HG02763 (cell line): Measurements from ENCODE around the gene PTPN3.
"Not testable (repeated sequence)": the region's sequence is repeated elsewhere in the genome, so short reads cannot be mapped to it uniquely, and the experiment has no call there.

Source experiments
- ATAC-seq: cut with Tn5 transposase; IDR thresholded peaks from one replicate; pipeline ENCODE4 v1.9.1; 2021; ENCODE audit warnings: mild to moderate bottlenecking, moderate library complexity; ENCODE audit not compliant: unreplicated experiment

The PTPN3 gene

DNA sequence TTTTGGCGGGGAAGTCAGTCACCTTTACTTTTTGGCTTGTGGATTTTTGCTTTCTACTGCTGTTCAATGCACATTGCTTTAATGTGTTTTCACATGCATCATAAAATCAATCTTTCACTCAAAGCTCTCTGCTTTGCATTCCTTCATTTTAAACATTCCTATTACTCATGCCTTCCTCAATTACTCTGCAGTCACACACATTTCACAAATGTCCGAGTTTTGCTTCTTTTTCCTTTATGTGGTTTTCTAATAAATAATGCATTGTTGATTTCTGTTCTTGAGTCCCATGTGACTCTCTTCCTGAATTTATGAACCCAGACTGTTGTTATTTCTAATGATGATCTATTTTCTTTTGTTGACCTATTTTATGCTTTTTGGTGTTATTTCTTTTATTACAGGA lies 95.0 kb downstream of the PTPN3 start:
- ATAC-seq = no peak

DNA sequence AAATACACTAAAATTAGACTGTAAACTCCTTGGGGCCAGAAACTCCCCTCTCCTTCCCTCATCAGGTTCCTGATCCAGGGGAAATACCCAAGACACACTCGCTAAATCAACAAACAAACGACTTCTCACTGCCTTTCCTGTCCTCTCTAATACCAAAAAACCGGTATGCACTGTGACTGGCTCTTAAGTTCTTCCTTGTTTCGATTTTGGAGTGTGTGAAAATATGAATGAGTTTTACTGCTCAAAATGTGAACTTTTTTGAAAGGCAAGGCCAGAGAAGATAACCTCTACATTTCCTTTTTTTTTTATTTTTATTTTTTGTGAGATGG lies 96.2 kb downstream of the PTPN3 start:
- no peak for ATAC-seq

DNA sequence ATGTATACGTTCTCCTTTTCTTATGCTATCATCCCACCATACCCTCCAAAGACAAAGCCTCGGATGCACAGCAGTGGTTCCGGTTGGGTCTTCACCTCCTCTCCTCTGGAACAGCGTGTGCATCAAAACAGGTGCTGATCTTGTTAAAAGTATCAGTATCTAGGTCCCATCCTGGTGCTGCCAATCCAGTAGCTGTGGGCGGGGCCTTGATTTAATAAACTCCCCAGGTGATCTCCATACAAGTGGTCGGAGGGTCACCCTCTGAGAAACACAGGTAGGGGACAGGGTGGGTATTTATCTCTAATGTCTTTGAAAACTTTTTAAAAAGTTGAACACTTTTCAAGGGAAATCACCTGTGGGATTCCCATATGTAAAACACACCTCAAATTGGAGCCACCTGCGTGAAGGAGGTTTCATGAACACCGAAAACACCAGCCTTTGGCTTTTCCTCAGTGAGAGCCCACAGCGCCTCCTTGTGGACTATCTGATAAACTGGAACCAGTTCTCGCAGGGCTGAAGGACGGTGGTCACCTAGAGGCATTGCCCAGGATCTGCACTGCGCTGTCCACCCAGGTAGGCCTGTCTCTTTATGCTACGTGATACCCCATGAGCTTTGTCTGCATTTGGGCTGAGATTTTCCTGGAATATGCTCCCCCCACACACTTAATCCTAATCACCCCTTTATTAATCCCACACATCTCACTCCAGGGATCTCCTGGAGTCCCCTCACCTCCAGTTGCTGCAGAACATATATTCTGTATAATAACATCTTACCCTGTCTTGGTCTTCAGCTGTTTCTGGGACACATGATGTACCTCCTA lies 96.7 kb downstream of the PTPN3 start:
- ATAC-seq = no peak

DNA sequence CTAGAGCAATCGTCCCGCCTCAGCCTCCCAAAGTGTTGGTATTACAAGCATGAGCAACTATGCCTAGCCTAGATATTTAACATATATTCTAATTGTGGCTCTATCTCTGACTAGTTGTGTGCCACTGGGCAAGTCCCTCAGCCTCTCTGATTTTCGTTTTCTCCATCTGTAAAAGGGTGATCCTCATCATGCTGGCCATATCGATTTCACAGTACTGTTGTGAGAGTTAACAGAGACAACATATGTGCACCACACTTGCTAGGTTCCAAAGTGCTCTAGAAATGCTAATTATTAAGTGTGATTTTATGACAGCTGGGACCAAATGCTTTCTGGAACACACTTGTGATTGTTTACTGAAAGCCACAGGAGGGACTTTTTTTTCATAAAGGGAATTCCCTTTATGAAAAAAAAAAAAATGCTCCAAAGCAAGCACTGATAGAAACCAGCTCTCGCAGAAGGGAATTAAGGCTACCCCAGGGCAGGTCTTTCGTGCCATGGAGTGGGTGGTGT lies 98.8 kb downstream of the PTPN3 start:
- peak; percentile 68 for ATAC-seq

DNA sequence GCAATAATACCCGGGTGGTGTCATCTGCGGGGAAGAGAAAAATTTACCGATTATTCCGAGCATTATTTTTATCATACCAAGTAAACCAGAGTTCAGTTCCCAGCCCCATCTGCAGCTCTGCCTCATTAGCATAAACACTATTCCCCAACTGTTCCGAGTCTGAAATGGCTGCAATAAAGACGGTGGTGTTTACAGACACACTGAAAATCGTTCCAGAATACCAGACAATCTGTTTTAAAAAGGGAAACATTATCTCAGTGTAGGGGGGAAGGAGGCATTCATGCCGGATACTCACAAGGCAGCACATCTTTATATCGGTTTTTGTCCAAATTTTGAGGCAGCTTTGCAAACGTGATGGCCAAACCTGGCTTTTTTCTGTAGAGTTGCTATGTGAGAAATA lies 106.9 kb downstream of the PTPN3 start:
- ATAC-seq = no peak

DNA sequence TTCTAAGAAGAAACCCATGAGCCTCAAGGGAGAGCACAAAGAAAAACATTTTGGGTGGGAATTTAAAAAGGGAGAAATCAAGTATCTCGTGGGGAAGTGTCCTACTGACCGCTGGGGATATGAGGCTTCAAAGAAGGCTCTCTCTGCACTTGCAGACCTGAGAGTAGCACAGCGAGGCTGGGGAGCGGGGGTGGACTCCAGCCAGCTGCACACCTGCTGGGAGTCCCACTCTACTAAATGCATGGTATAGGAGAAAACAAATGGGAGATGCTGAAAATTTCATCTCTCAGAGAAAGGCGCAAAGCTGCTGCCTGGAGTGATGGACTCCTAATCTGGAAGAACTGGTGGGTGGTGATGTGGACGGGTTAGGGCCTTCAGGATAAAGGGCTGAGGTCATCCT lies 110.3 kb downstream of the PTPN3 start:
- no peak for ATAC-seq

DNA sequence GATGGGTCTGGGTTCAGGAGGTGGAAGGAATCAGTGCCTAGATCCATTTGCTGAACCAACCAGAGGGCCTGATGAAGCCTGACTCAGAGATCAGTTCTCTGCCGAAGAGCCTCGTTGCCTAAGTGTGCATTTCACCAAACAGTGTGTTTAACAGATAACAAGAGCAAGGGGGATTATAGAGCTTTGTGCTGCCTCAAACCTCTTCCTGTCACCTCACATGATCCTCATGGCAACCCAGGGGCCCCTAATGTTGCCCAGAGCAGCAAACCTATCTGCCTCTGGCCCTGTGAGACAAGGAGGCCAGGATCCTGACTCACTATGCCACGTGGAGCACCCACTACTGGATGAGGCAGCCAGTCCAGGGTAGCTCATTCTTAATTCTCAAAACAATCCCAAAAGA lies 110.9 kb downstream of the PTPN3 start:
- no peak for ATAC-seq

DNA sequence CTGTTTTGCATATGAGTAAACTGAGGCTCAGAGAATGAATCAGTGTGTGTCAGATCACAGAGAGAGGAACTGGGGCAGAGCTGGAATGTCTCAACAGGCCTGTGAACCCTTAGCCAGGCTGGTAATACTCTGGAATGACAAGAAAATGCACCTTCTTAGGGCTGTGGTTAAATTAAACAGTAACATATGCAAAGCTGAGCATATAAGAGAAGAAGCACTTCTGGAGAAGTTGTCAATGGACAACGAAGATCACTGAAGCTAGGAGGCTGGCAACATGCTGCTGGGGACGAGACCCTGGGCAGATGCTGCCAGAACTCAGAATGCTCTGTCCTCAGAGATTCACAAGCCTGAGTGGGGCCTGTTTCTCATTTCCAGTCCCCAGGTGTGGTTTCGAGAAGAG lies 112.6 kb downstream of the PTPN3 start:
- ATAC-seq = no peak

DNA sequence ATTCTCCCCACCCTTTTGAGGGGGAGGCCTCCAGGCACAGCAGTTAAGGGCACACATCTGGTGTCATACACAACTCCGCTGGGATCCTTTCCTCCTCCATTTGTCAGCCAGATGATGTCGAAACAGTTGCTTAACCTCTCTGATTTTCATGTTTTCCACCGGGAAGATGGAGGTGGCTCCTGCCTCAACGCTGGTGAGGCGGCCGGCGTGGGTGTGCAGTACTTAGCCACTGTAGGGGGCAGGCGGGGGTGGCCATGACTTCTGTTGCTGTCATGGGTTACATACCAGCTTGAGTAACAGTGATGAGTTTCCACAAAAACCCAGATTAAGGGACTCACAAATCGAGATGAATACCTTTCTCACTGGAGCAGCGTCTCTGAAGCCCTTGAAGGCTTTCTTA lies 114.2 kb downstream of the PTPN3 start:
- ATAC-seq = no peak

DNA sequence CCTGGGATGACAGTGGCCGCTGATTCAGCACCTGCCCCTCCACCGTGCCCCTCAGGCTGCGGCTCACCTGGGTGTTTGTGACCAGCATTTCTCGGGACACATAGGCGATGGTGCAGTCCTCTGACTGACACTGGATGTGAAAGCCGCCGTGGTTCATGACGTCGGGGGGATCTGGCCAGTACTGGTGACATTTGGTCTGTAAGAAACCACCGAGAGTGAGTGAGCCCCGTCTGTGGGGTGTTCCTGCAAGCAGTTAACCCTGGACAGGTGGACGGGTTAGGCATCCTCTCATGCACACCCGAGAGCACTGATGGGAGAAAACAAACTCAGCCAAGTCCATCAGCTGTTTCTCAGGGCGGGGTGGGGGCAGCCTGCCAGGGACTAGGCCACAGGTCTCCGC lies 114.8 kb downstream of the PTPN3 start:
- ATAC-seq = no peak

DNA sequence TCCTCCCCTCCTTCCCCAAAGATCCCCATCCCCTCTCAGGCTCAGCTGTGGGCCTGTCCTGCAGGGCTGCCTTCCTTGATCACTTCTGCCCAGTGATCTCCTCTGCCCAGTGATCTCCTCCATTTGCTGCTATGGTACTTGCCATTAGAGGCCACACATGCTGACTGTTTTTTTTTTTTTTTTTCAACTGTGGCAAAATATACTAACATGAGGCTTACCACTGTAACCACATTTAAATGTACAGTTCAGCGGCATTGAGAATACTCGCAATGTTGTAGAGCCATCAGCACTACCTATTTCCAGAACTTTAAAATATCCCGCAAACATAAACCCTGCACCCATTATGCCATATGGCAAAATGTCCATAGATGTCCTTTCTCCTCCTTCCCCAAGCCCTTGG lies 115.5 kb downstream of the PTPN3 start:
- no peak for ATAC-seq

DNA sequence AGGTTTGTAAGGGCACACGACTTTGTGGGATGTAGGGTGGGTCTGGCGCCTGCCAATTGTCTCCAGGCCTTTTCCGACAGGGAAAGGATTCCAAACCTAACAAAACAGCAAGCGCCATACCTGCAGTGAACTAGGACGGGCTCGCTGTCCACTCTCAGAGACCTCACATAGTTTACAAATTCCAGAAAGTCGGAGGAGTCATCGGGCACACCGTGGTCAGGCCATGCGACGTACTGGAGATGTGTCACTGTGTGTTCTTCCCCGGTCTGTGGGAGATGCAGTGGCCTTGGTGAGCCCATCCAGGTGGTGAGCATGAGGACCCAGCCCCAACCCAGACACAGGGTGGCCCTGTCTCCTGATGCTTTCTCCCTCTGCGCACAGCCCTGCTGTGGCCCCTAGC lies 115.9 kb downstream of the PTPN3 start:
- no peak for ATAC-seq

DNA sequence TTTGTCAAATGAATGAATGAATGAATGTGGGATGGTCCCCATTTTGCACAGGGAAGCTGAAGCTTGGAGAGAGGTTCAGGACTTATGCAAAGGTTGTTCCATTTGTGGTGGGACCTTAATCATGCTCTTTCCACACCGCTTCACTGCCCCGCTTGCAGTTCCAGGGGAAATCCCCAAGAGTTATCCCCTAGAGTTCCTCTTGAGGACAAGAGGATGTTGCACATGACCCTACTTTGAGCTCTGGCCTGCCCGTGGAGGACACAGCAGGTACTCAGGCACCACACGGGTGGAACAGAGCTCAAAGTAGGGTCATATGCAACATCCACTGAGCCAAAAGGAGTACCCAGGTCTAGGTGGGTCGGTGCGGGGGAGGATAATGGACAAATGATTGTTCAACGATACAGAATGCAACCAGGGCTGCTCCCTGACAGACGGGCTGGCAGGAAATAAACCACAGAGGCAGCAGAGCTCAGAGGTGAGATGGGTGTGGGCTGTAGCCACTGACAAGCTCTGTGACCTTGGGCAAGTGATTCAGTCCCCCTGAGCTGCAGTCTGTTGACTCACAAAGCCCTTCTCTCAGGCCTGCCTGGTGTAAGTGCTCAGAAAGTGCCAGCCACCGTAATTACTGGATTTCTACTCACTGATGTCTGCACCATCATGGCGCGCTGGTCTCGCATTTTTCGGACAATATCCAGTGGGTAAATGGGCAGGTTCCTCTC lies 116.9 kb downstream of the PTPN3 start:
- ATAC-seq = peak; percentile 49

DNA sequence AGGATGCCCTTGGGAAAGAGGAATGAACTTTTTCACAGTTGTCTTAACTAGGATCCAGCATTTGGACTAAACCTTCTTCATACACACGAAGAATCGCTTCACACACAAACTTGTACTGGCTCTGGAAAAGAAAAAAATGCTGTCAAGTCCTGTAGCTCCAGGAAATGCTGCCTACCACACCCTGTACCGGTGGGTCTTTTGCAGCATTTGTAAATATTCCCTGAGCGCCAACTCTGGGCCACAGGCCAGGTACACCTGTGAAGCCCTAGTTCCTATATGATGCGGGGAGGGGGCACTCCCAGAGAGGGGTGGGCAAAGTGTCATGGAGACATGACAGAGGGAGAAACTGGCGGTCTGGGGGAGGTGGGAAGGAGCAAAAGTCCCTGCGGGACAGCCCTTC lies 118.6 kb downstream of the PTPN3 start:
- ATAC-seq = no peak

DNA sequence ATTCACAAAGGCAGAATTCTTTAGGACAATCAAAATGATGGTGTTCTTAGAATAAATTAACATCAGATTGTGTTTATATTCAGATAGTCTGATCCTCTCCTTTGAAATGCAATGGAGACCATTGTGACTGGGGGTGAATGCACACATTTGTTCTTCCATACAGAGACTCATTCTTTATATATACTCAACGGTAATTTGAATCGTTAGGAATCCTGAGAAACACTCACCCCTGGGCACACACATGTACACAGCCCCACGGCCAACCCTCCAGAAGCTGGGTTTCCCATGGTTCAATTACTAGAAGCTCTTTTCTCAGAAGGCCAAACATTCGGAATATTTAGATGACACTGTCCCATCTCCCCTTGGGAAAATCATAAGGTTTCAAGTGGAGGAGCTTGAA lies 119.8 kb downstream of the PTPN3 start:
- ATAC-seq = no peak

DNA sequence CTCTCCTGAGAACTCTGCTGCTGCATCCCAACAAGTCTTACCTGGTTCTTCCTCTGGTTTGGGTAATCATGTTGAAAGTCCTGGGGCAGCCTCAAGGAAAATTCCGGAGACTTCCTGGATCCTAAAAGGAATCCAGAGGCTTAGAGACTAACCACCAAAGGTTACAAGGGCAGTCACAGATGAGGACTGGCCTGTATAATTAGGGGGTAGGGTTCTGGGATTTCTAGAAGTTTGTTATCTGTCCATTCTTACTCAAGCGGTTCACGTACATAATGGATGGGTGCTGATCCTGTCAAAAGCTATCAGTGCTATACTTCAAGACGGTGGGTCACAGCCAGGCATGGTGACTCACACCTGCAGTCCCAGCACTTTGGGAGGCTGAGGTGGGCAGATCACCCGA lies 125.9 kb downstream of the PTPN3 start:
- no peak for ATAC-seq

DNA sequence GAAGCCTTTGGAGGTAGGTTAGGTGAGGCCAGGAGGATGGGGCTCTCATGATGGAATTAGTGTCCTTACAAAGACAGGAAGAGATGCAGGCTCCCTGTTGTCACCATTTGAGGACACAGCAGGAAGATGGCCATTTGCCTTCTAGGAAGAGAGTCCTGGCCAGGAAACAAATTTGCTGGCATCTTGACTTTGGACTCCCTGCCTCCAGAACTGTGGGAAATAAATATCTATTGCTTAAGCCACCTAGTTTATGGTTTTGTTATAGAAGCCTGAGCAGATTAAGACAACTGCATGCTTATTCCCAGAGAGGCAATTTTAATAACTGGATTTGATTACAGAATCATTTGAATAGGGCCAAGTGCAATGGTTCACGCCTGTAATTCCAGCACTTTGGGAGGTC lies 126.7 kb downstream of the PTPN3 start:
- ATAC-seq = no peak

DNA sequence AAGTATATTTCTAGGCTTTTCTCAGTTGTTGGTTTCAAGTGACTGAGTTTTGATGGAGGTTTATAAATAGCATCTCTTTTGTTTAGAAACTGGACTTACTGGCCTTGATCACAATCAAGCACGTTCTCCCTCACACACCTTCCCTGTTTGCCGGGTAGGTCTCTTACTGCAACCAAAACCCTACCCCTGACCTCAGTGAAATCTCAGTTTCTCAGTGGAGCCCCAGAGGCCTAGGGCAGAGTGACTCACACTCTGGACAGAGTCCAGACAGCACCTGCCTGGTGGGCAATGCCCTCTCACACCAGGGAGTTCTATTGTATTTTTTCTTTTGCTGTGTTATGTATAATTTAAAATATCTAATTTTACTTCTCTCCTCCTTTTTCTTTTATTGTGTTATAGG lies 128.8 kb downstream of the PTPN3 start:
- ATAC-seq = no peak

DNA sequence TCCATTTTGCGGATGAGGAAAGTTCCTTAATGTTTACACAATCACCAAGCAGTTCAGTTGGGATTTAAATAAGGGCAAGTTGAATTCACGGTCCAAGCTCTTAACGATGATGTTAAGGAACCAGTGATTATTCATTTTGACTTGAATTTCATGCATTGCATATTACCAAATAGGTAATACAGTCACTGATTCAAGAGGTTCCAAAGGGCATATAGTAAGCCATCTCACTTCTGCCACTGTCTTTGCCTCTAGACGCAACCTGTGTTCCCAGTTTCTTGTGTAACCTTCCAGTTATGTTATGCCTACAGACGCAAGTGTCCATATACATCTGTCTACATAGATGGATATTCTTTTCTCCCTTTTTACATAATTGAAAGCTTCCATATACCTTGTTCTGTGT lies 137.3 kb downstream of the PTPN3 start:
- no peak for ATAC-seq

DNA sequence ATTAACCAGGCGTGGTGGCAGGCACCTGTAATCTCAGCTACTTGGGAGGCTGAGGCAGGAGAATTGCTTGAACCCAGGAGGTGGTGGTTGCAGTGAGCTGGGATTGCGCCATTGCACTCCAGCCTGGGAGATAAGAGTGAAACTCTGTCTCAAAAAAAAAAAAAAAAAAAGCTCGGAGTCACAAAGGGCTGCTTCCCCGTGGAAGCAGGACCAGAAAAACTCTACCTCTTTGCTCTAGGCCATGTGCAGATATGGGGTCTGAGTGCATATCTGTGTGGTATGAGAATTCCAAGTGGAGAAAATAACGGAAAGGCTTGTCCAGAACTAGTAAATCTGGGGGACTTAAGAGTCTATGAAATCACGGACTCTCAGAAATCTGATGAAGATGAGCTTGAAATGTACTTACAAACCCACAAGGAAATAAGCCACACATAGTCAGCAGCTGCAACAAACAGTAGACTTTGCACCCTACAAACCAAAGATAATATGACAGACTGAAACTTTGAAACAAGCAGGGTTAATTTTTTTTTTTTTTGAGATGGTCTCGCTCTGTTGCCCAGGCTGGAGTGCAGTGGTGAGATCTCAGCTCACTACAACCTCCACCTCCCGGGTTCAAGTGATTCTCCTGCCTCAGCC lies 139.0 kb downstream of the PTPN3 start:
- ATAC-seq = not testable (repeated sequence)

DNA sequence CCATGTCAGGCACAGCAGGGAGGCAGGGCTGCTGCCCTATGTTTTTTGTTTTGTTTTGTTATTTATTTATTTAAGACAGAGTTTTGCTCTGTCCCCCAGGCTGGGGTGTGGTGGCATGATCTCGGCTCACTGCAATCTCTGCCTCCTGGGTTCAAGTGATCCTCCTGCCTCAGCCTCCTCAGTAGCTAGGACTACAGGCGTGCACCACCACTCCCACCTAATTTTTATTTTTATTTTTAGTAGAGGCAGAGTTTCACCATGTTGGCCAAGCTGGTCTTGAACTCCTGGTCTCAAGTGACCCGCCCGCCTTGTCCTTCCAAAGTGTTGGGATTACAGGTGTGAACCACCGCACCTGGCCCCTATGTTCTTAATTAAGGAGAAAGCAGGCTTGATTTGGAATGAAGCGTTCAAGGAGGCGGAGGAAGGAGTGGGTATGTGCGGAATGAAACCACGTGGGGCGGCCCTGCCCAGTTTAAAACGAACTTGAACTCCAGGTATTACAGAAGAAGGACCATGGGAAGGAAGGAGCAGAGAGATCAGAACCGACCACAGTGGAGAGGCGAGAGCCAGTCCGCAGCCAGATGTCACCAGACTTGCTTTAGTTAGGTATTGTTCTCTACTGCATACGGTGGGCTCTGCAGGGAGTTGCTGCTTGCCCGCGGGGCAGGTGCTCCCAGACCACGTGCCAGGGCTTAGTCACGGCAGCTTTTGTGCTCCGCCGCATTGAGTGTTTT lies 142.4 kb downstream of the PTPN3 start:
- ATAC-seq = no peak
